Ovary (tissue), 3 donors: ENCODE measurements around the gene IGF1.

Source experiments
- CTCF ChIP-seq, 3 donors: fragments of 450-650 bp in 2 of 3; fragments of 200-600 bp in 1 of 3; IDR thresholded peaks; one replicate each; pipeline versions ENCODE4 v1.5.1 to v1.8.0; 2016 to 2022; ENCODE audit warnings: antibody characterized with exemption in 3 of 3, mild to moderate bottlenecking in 1 of 3
- EP300 ChIP-seq: sonication (generic); formaldehyde crosslinking; IDR thresholded peaks from one replicate; pipeline ENCODE4 v1.6.1; 2017; ENCODE audit warnings: antibody characterized with exemption
- POLR2A ChIP-seq: fragments of 450-650 bp; IDR thresholded peaks from one replicate; pipeline ENCODE4 v1.6.1; 2017; ENCODE audit warnings: antibody characterized with exemption, mild to moderate bottlenecking, moderate library complexity
- donor health status: DM: no; HTN: no; CAD: no.

DNA sequence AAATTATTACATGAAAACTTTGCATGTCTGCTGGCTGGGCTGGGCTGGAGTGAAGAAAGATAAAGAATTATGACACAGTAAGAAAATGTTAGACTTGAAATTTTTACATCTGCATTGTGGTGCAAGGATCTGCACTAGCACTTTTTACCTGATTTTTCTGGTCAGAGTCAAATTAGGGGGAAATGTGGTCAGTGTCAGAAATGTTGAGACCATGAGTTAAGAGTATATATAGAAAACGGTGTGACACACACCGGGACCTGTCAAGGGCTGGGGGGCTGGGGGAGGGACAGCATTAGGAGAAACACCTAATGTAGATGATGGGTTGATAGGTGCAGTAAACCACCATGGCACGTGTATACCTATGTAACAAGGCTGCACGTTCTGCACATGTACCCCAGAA, 90.3 kb downstream of the IGF1 start:
- TF ChIP-seq POLR2A (no peak), EP300 (no peak), CTCF (IDR thresholded peaks at IDR 0.05) (no peak)
